GM21737 (cell line): ENCODE measurements around the gene AOC3.
"Not testable (repeated sequence)": the region's sequence is repeated elsewhere in the genome, so short reads cannot be mapped to it uniquely, and the experiment has no call there.

Source experiments
- ATAC-seq: cut with Tn5 transposase; IDR thresholded peaks from one replicate; pipeline ENCODE4 v1.9.1; 2021; ENCODE audit warnings: mild to moderate bottlenecking, moderate library complexity; ENCODE audit not compliant: unreplicated experiment

The AOC3 gene

GRCh38 chr17:42843358-42843934 lies 7.6 kb upstream of the AOC3 start:
- ATAC-seq = no peak

- ATAC-seq = no peak
Observed at GRCh38 chr17:42844271-42844670, 6.7 kb upstream of the AOC3 start, which contains the start of gene AOC2. TSS of gene AOC2 (plus strand) at chr17:42844580. CDS start at chr17:42844627, 47 bp downstream.

GRCh38 chr17:42844761-42845555 lies 6.0 kb upstream of the AOC3 start:
- ATAC-seq = no peak

DNA sequence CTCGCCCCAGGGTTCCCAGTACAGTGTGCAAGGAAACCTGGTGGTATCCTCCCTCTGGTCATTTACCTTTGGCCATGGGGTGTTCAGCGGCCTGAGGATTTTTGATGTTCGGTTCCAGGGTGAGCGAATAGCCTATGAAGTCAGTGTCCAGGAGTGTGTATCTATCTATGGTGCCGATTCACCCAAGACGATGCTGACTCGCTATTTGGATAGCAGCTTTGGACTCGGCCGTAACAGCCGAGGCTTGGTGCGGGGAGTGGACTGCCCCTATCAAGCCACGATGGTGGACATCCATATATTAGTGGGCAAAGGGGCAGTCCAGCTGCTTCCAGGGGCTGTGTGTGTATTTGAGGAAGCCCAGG lies 5.5 kb upstream of the AOC3 start:
- ATAC-seq = no peak

GRCh38 chr17:42845918-42846593 lies 4.9 kb upstream of the AOC3 start:
- no peak for ATAC-seq

DNA sequence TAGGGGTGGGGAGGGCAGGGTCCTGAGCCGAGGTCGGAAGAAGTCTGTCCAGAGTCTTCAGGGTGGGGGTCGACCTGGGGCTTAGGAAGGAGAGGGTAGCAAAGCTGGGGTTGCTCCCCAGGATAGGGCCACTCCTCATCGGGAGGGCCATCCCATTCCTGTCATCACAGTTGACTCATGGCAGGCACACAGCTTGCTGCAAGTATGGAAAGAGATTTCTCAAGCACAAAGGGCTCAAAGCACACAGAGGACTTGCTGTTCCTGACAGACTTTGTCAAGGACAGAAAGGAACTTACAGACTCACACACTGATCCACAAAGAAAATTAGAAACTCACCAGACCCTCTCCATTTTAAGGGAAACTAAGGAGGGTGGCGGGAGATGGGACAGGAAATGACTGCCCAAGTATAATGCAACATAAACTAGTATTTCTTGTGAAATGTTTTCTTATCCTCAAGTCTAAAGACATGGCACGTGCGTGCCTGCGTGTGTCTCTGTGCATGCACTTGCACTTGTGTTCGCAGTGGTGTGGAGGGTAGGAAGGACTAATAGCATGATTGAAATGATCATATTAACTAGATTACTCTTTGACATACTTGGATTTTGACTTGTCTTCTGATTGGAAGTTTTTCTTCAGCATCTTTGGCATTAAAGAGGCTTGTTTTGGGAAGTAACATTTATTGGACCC lies 4.3 kb upstream of the AOC3 start:
- no peak for ATAC-seq

DNA sequence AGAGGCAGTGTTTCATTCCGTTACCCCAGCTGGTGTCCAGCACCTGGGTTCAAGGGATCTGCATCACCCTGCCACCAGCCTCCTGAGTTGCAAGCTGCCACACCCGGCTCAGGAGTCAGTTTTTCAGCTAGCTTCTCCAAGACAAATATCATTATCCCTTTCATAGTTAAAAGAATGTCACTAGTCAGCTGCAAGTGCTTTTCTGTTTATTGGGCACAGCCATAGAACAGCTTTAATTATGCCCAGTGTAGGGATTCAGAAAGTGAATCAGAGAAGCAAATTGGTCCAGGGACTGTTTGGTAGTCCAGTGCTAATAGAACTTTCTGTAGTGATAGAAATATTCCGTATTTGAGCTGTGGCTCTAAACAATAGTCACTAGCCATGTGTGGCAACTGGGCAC lies 2.9 kb upstream of the AOC3 start:
- ATAC-seq = no peak

- no peak for ATAC-seq
Observed at GRCh38 chr17:42849031-42849430, 2.0 kb upstream of the AOC3 start.

DNA sequence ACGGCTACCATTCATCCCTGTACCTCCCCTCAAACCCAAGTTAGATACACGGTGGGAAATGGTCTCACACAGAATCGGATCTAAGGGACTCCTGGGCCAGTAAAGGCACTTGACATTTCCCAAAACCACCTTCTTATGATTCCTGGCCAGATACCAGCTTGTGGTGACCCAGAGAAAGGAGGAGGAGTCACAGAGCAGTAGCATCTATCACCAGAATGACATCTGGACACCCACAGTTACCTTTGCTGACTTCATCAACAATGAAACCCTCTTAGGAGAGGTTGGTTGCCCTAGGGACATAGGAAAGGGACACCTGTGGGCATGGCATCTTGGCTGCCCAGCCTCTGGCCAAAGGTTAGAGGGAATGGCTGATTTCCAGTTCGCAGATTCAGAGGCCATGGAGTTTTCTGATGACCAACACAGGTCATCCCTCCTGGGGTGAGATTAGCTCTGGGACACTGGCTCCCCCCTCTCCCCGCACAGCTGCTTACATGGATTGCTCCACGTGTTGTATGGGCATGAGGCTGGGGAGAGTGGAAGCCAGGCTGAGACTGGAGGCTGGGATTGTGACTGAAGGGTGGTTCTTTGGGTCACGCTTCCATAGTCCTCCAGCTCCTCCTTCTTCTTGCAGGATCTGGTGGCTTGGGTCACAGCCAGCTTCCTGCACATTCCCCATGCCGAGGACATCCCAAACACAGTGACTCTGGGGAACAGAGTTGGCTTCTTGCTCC lies 1.4 kb upstream of the AOC3 start:
- ATAC-seq = no peak

GRCh38 chr17:42851371-42852240 lies 607 bp downstream of the AOC3 start:
- not testable (repeated sequence) for ATAC-seq

DNA sequence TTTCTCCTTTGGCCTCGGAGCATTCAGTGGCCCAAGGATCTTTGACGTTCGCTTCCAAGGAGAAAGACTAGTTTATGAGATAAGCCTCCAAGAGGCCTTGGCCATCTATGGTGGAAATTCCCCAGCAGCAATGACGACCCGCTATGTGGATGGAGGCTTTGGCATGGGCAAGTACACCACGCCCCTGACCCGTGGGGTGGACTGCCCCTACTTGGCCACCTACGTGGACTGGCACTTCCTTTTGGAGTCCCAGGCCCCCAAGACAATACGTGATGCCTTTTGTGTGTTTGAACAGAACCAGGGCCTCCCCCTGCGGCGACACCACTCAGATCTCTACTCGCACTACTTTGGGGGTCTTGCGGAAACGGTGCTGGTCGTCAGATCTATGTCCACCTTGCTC lies 1.4 kb downstream of the AOC3 start:
- no peak for ATAC-seq

GRCh38 chr17:42853004-42853403 lies 2.0 kb downstream of the AOC3 start:
- ATAC-seq = no peak

GRCh38 chr17:42853597-42853967 lies 2.6 kb downstream of the AOC3 start:
- no peak for ATAC-seq

DNA sequence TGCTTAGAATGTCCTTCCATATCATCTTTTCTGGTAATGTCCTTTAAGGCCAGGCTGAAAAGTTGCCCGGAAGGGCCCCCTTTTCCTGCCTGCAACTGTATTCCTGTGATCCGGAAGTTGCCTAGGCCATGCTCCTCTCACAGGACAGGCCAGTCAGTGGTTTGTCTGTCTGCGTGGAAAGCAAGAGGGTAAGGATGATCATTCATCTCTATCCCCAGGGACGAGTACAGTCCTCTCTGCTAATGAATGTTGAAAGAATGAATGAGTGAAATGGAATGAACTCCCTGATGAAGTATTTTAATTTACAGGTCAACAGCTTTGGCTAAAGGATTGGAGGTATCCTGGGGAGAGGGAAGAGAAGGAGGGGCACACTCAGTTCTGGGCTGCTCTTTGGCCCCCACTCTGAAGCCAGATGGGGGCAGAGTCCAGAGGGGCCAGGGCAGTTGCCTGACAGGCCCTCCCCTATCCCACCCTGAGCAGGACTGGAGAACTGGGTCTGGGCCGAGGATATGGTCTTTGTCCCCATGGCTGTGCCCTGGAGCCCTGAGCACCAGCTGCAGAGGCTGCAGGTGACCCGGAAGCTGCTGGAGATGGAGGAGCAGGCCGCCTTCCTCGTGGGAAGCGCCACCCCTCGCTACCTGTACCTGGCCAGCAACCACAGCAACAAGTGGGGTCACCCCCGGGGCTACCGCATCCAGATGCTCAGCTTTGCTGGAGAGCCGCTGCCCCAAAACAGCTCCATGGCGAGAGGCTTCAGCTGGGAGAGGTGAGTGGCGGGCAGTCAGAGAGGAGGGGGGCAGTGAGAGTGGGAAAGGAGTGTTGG lies 3.2 kb downstream of the AOC3 start:
- no peak for ATAC-seq

- no peak for ATAC-seq
Observed at GRCh38 chr17:42855048-42855596, 4.1 kb downstream of the AOC3 start.

- ATAC-seq = not testable (repeated sequence)
Observed at GRCh38 chr17:42856093-42856492, 5.1 kb downstream of the AOC3 start.

DNA sequence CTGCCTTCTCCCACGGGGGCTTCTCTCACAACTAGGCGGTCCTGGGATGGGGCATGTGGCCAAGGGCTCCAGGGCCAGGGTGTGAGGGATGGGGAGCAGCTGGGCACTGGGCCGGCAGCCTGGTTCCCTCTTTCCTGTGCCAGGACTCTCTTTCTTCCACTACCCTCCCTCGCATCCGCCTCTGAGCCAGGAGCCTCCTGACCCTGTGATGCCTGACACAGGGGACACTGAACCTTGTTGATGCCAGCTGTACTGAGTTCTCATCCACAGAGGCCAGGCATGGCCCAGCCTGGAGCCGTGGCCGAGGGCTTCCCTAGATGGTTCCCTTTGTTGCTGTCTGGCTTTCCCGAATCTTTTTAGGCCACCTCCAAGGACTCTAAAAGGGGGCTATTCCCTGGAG lies 5.5 kb downstream of the AOC3 start:
- ATAC-seq = not testable (repeated sequence)

- ATAC-seq = no peak
Observed at GRCh38 chr17:42857389-42857788, 6.4 kb downstream of the AOC3 start.

GRCh38 chr17:42865638-42866094 lies 14.7 kb downstream of the AOC3 start:
- no peak for ATAC-seq
